GM13977 (cell line): Measurements from ENCODE around the gene PHKA1.

Experiments used
- DNase-seq: peaks from one replicate; pipeline ENCODE4 v3.0.0; 2012; ENCODE audit warnings: low spot score
- CTCF ChIP-seq: IDR thresholded peaks from 2 replicates; pipeline ENCODE4 v1.5.1; 2012; ENCODE audit warnings: mild to moderate bottlenecking, control low read depth; ENCODE audit not compliant: insufficient read depth; ENCODE audit errors: extremely low read depth, missing control alignments
- in situ Hi-C: fragments of 300-500 bp; cut with MboI; formaldehyde crosslinking; loops from one replicate; pipeline ENCODE4 v1.12.0; 2022; ENCODE audit warnings: low sequenced_read_pairs, low pct_unique_long_range_greater_than_20kb, mixed read lengths, inconsistent platforms; ENCODE audit not compliant: unreplicated experiment

The PHKA1 gene

GRCh38 chrX:72666451-72666850 lies 47.7 kb downstream of the PHKA1 start:
- in situ Hi-C loops = no loop called here
- no peak for DNase-seq
- TF ChIP-seq CTCF = no peak

DNA sequence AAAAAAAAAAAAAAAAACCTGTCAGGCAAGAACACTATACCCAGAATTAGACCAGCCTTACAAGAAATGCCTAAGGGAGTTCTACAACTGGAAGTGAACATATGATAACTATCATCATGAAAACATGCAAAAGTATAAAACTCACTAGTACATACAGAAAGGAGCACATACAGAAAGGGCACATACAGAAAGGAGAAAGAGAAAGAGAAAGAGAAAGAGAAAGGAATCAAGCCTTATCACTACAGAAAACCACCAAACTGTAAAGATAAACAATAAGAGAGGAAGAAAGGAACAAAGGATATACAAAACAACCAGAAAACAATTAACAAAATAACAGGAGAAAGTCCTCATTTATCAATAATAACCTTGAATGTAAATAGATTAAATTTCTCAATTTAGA lies 50.4 kb downstream of the PHKA1 start:
- in situ Hi-C loops = no loop called here

DNA sequence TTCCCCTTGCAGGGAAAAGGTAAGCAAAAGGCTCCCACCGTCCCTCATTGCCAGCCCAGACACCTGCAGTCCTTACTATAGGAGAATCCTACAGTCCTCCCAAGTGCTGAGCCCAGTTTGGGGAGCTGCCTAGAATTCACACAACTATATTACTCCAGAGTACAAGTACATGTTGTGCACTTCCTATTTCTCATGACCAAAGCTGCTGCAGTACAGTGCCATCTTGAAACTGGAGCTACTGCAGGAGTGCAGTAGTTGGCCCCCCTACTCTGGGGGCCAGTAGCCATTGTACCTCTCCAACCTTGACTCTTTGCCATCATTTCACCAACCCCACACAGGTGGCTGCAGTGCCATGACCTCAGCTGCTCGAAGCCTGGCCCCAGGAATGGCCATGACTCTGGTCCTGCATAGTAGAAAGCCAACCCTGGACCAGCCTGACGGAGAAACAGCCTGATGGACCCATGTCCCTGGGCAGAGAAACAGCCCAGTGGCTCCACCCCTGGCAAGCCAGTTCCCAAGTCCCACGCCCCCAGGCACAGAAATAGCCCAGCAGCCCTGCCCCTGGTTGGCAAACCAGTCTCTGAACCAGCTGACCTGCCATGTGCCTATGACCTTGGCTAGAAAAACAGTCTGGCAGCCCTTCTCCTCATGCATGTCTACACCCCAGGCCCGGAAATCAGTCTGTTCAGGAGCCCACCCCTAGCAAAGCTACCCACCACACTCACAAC lies 51.9 kb downstream of the PHKA1 start:
- no peak for TF ChIP-seq CTCF
- in situ Hi-C loops = no loop called here
- no peak for DNase-seq

More for the DNA sequence above, 50.4 kb downstream of the PHKA1 start:
- no peak for TF ChIP-seq CTCF
- no peak for DNase-seq

GRCh38 chrX:72659723-72660122 lies 54.4 kb downstream of the PHKA1 start:
- in situ Hi-C loops = no loop called here
- TF ChIP-seq CTCF = no peak
- DNase-seq = no peak

DNA sequence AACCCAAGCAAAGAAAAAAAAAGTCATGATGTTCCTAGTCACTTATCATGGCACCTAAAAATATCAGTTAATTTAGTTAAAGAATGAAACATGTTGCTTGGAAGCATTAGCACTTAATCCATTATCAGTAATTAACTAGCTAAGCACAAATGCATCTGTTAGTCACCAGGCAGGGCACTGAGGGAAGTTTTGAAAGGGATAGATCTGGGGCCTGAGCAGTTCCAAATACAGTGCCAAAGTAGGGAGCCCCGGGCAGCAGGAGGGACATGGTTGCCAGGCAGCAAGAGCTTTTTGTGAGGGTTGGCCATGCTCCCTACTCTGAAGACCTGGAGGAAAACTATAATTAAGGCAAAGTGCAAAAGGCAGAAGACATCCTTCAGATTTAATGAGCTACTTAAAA lies 62.0 kb downstream of the PHKA1 start:
- in situ Hi-C loops = no loop called here
- no peak for DNase-seq
- no peak for TF ChIP-seq CTCF

- no peak for DNase-seq
- in situ Hi-C loops = no loop called here
- no peak for TF ChIP-seq CTCF
Measured at GRCh38 chrX:72644946-72645345, 69.2 kb downstream of the PHKA1 start.

DNA sequence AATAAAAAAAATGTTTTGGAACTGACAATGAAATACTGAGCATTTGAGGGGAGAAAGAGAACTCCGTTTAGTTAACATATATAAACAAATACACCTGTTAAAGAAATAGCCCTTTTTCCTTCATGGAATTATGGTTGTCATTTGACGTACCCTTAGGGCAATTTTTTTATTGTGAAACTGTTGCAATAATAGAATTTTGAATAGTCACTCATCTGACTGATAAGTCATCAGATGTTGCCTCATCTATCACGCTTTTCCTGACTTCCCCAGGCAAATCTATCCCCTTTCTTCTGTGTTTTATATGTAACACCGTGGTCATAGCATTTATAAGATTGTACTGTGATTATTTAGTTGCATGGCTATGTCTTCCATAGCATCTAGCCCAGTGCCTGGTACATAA lies 72.5 kb downstream of the PHKA1 start:
- TF ChIP-seq CTCF = no peak
- in situ Hi-C loops = no loop called here

More for the DNA sequence above, 72.5 kb downstream of the PHKA1 start:
- DNase-seq = no peak
